NCI-H2227 (cell line): ENCODE data around the gene ST6GALNAC1.
"Not testable (repeated sequence)": the region's sequence is repeated elsewhere in the genome, so short reads cannot be mapped to it uniquely, and the experiment has no call there.

Source experiments
- DNase-seq: peaks from one replicate; lab custom pipeline; 2025; ENCODE audit not compliant: unreplicated experiment; lab: John Stamatoyannopoulos, UW

Gene ST6GALNAC1

GRCh38 chr17:76645481-76645880, 1.9 kb upstream of the ST6GALNAC1 start:
- DNase-seq = no peak

- DNase-seq = no peak
Observed at GRCh38 chr17:76644995-76645394, 1.4 kb upstream of the ST6GALNAC1 start.

- DNase-seq = no peak
Observed at GRCh38 chr17:76642994-76643393, 563 bp downstream of the ST6GALNAC1 start.

GRCh38 chr17:76642032-76642561, 1.5 kb downstream of the ST6GALNAC1 start:
- DNase-seq = no peak

- DNase-seq = no peak
Observed at GRCh38 chr17:76641501-76641900, 2.1 kb downstream of the ST6GALNAC1 start.

GRCh38 chr17:76640550-76641380, 2.8 kb downstream of the ST6GALNAC1 start:
- no peak for DNase-seq

- no peak for DNase-seq
Observed at GRCh38 chr17:76638263-76638662, 5.3 kb downstream of the ST6GALNAC1 start.

- DNase-seq = not testable (repeated sequence)
Observed at GRCh38 chr17:76636486-76637206, 6.9 kb downstream of the ST6GALNAC1 start.

GRCh38 chr17:76635659-76636360, 7.7 kb downstream of the ST6GALNAC1 start:
- no peak for DNase-seq

DNA sequence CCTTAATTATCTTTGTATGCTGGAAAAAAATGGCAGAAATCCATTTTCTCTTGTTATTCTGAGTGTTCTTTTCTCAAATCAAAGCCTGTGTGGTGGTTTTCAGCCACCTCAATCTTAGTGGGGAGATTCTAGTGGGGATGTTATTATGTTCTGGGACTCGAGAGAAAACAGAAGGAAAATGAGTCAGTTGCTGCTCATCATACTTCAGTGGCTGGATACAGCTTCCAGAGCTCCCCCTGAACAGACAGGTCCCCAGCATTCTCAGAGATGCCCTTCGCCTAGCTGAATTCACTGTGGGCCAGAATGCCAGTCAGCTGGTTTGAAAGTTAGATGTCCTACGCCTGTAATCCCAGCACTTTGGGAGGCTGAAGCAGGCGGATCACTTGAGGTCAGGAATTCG, 8.5 kb downstream of the ST6GALNAC1 start:
- DNase-seq = no peak

- DNase-seq = no peak
Observed at GRCh38 chr17:76633628-76634328, 9.8 kb downstream of the ST6GALNAC1 start.

GRCh38 chr17:76631821-76632565, 11.6 kb downstream of the ST6GALNAC1 start:
- no peak for DNase-seq

DNA sequence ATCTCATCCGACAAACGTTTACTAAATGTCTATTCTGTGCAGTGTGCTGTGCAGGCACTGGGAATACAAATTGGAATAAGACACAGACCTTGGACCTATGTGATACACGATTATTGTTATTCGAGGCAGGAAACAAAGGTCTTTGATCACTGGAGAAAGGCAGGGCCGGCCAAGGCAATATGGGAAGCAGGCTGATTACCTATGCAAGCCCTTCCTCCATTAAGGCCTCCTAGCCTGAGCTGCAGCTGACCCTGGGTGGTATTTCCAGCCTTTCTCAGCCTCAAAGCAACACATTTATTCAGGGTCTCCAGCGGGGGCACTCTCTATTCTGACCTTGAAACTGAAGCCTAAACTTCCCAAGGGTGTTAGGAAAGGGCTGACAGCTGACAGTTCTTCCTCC, 13.4 kb downstream of the ST6GALNAC1 start:
- DNase-seq = no peak

DNA sequence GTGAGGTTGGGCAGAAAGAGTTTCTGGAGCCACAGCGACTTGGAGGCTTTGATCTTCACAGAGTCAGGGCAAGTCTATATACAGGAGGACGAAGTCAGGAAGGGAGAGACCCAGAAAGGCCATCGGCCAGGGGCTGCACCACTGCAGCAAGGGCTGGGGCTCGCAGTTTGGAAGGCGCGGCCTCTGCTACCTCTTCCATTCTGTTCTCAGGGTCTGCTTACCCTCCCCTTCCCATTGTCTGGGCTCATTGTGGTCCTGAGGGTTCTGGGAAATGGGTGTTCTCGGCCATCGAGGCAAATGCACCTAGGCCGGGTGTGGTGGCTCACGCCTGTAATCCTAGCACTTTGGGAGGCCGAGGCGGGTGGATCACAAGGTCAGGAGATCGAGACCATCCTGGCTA, 16.0 kb downstream of the ST6GALNAC1 start:
- DNase-seq = no peak

DNA sequence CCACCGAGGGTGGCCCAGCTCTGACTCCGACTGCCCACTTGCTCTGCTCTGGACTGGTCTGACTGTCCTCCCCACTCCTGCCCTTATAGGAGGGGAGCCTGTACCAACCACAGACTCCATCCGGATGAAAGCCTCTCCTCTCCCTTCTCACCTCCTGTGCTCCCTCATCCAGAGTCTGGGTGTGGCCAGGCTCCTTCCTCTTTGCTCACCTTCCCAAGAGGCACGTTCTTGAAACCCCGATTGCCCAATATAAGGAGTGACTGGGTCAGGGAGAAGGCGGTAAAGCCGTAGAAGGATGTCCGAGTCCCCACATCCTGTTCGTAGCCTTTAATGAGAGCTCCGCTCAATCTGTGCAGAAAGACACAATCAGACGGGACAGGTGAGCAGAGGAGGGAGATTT, 17.1 kb downstream of the ST6GALNAC1 start:
- DNase-seq = no peak

DNA sequence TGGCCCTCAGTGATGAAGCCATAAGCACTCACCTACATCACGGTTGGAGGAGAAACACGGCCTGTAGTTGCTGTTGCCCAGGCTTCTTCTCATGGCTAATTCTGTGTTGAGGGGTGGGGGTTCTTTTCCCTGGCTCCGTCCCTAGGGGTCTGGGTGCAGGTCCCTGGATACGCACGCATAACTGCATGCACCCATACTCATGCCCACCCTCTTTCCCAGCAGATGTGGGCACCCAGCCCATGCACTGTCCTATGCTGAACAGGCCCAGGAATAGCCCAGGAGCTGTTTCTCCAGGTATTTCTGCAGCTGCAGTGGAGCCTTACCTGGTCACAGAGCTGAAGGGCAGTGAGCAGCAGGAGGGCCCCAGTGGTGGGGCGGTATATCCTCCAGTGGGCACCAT, 18.1 kb downstream of the ST6GALNAC1 start:
- no peak for DNase-seq

GRCh38 chr17:76623271-76624146, 20.0 kb downstream of the ST6GALNAC1 start:
- peak; percentile 75 for DNase-seq

- no peak for DNase-seq
Observed at GRCh38 chr17:76617838-76618237, 25.7 kb downstream of the ST6GALNAC1 start.

DNA sequence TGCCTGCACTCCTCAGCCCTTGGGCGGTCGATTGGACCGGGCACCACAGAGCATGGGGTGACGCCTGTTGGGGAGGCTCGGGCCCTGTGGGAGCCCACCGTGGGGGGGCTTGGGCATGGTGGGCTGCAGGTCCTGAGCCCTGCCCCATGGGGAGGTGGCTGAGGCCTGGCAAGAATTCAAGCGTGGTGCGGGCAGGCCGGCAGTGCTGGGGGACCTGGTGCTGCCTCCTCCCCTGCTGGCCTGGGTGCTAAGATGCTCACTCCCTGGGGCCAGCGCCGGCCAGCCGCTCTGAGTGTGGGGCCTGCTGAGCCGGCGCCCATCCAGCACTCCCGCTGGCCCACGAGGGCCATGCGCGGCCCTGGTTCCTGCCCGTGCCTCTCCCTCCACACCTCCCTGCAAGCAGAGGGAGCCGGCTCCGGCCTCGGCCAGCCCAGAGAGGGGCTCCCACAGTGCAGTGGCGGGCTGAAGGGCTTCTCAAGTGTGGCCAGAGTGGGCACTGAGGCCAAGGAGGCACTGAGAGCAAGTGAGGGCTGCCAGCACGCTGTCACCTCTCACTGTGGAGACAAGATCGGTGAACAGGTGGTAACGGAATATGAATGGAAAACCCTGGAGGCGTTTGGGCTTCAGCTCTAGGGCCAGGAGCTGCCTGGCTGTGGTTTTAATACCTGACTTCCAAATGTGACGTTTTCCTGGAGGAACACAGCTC, 28.5 kb downstream of the ST6GALNAC1 start:
- no peak for DNase-seq
